ENCODE data around the gene TMEM132C. TPM values are rescaled to one million over a fixed set of nuclear protein-coding genes. Genes with fewer than 3 reads are reported as not detected.
"Not testable (repeated sequence)": the region's sequence is repeated elsewhere in the genome, so short reads cannot be mapped to it uniquely, and the experiment has no call there.

TMEM132C gene
- total RNA-seq, 1 experiment from 2014 or later = not detected

DNA sequence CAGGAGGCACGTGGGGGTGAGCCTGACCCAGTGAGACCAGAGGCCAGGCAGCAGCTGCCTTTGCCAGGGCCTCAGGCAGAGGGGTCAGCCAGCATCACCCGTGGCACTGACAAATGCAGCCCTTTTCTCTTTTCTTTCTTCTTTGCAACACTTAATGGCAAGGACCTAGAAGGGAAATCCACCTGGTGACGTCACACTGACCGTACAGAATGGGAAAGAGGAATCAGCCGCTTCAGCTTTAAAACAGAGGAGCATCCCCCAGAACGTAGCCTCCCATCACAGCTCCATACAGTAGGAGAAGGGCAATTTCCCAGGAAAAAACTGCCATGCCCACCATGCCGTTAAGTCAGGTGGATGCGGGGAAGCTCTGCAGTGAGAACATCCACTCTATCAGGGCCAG is 328.6 kb downstream of the TMEM132C start:
- Histone ChIP-seq H3F3A (ENCODE audit: low read length, unreplicated experiment) (no peaks in the 10 kb centered on the region), H3K9me3 (ENCODE audit: low read length) (no peaks in the 10 kb centered on the region), H3K9me2 (replicated peaks; ENCODE audit: low read length) (no peaks in the 10 kb centered on the region), H4K20me1 (ENCODE audit: low read length) (no peaks in the 10 kb centered on the region), H3K79me2 (ENCODE audit: low read length) (no peaks in the 10 kb centered on the region), H3K4me2 (ENCODE audit: low read length) (no peak overlapping the region), H3K27me3 (ENCODE audit: low read length) (peaks cover 46% of the 10 kb centered on the region), H3K9ac (ENCODE audit: low read length) (no peak overlapping the region), H2AFZ (ENCODE audit: low read length) (no peak overlapping the region), H3K27ac (ENCODE audit: low read length) (no peak overlapping the region), H3K4me3 (ENCODE audit: low read length) (no peak overlapping the region), H3K4me1 (ENCODE audit: insufficient read depth, low read length) (no peaks in the 10 kb centered on the region), H3K36me3 (ENCODE audit: low read depth, low read length) (no peaks in the 10 kb centered on the region)
- TF ChIP-seq, protein P1, sequence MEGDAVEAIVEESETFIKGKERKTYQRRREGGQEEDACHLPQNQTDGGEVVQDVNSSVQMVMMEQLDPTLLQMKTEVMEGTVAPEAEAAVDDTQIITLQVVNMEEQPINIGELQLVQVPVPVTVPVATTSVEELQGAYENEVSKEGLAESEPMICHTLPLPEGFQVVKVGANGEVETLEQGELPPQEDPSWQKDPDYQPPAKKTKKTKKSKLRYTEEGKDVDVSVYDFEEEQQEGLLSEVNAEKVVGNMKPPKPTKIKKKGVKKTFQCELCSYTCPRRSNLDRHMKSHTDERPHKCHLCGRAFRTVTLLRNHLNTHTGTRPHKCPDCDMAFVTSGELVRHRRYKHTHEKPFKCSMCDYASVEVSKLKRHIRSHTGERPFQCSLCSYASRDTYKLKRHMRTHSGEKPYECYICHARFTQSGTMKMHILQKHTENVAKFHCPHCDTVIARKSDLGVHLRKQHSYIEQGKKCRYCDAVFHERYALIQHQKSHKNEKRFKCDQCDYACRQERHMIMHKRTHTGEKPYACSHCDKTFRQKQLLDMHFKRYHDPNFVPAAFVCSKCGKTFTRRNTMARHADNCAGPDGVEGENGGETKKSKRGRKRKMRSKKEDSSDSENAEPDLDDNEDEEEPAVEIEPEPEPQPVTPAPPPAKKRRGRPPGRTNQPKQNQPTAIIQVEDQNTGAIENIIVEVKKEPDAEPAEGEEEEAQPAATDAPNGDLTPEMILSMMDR (conservative IDR thresholded peaks at IDR 0.05; ENCODE audit: low read depth, low read length) = no peak
- no peak for TF ChIP-seq EZH2phosphoT487 (IDR thresholded peaks at IDR 0.05; ENCODE audit: borderline replicate concordance, low read length)
- no peak for TF ChIP-seq EZH2 (IDR thresholded peaks at IDR 0.05; ENCODE audit: low read length, unreplicated experiment)
- ChIA-PET CTCF (no interaction called here), POLR2A (ENCODE audit: unreplicated experiment) (no interaction called here)
- BruUV-seq (replicated peaks) = no TSS peak
- intact Hi-C loops (cut with micrococcal nuclease) = no loop called here
- DNase-seq = no peak
- no peak for ATAC-seq

DNA sequence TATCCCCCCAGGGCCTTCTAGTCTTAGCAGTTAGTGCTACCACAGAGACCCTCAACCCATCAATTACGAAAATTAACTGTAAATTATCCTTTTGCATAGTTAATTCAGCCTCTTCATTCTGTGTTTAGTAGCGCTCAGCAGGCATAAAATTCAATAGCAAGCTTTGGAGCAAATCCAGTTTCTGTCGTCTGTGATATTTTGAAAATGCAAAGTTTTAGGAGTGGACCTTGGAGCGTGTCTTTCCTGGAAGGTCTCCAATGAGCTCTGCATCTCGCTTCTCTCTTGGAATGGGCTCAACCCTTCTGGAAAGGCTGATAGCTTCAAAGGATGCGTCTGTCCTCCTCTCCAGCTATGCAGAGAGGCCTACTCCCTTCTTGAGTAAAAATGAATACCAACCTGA is 333.9 kb downstream of the TMEM132C start:
- Histone ChIP-seq H3K4me2 (ENCODE audit: low read length) (no peak overlapping the region), H3K36me3 (ENCODE audit: low read depth, low read length) (no peaks in the 10 kb centered on the region), H3F3A (ENCODE audit: low read length, unreplicated experiment) (no peaks in the 10 kb centered on the region), H3K4me1 (ENCODE audit: insufficient read depth, low read length) (no peaks in the 10 kb centered on the region), H3K9me3 (ENCODE audit: low read length) (no peaks in the 10 kb centered on the region), H3K27me3 (ENCODE audit: low read length) (peaks cover 29% of the 10 kb centered on the region), H3K79me2 (ENCODE audit: low read length) (no peaks in the 10 kb centered on the region), H3K27ac (ENCODE audit: low read length) (no peak overlapping the region), H3K9me2 (replicated peaks; ENCODE audit: low read length) (no peaks in the 10 kb centered on the region), H3K4me3 (ENCODE audit: low read length) (no peak overlapping the region), H2AFZ (ENCODE audit: low read length) (no peak overlapping the region), H4K20me1 (ENCODE audit: low read length) (no peaks in the 10 kb centered on the region), H3K9ac (ENCODE audit: low read length) (no peak overlapping the region)
- DNase-seq (no peak), ATAC-seq (no peak)
- TF ChIP-seq, protein P1 (conservative IDR thresholded peaks at IDR 0.05; ENCODE audit: low read depth, low read length) = no peak
- no peak for TF ChIP-seq EZH2 (IDR thresholded peaks at IDR 0.05; ENCODE audit: low read length, unreplicated experiment)
- TF ChIP-seq EZH2phosphoT487 (IDR thresholded peaks at IDR 0.05; ENCODE audit: borderline replicate concordance, low read length) = no peak
- POLR2A ChIA-PET (ENCODE audit: unreplicated experiment) = no interaction called here
- intact Hi-C loops (cut with micrococcal nuclease) = no loop called here
- BruUV-seq (replicated peaks) = no TSS peak
- CTCF ChIA-PET = no interaction called here

DNA sequence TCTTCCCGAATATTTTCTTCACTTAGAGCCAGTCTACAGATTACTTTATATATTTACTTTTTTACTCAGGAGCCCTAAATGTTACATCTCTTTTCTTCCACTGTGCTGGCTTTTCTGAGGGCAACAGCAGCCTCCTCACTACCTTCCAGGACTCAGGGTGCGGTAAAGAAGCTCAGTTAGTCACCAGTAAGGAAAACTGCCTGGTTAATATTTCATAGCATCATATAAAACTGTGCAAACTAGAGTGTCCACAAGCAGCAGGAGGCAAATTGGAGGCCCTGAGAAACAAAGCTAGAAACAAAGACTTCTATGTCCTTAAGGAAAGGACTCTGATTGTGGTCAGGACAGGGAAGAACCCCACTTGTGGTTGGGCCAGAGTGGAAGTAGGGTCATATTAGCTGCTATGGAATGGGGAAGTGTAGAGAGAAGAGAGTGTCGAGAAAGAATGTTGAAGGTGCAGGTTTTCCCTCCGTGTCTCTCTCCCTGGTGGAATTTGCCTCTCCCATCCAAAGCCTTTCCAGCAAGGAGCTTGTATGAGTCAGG is 336.7 kb downstream of the TMEM132C start:
- ATAC-seq = no peak
- ChIA-PET CTCF (no interaction called here), POLR2A (ENCODE audit: unreplicated experiment) (no interaction called here)

DNA sequence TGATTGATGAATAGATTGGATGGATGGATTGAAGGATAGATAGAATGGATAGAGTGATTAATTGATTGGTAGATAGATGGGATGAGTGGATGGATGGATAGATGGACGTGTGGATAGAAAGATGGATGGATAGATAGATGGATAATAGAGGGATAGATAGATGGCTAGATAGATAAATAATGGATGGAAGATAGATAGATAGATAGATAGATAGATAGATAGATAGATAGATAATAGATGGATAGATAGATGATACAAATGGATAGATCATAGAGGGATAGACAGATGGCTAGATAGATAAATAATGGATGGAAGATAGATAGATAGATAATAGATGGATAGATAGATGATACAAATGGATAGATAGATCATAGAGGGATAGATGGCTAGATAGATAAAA is 337.2 kb downstream of the TMEM132C start:
- CTCF ChIA-PET; H3K9me3 ChIP-seq (ENCODE audit: low read length): not testable (repeated sequence)

More for the DNA sequence above, 336.7 kb downstream of the TMEM132C start:
- no peak for DNase-seq
- Histone ChIP-seq H3K27me3 (ENCODE audit: low read length) (peaks cover 20% of the 10 kb centered on the region), H3K79me2 (ENCODE audit: low read length) (no peaks in the 10 kb centered on the region), H4K20me1 (ENCODE audit: low read length) (no peaks in the 10 kb centered on the region), H3K4me3 (ENCODE audit: low read length) (no peak overlapping the region), H3F3A (ENCODE audit: low read length, unreplicated experiment) (no peaks in the 10 kb centered on the region), H3K27ac (ENCODE audit: low read length) (no peak overlapping the region), H3K36me3 (ENCODE audit: low read depth, low read length) (no peaks in the 10 kb centered on the region), H3K9me3 (ENCODE audit: low read length) (no peaks in the 10 kb centered on the region), H3K4me1 (ENCODE audit: insufficient read depth, low read length) (no peaks in the 10 kb centered on the region), H3K9me2 (replicated peaks; ENCODE audit: low read length) (no peaks in the 10 kb centered on the region), H3K9ac (ENCODE audit: low read length) (no peak overlapping the region), H3K4me2 (ENCODE audit: low read length) (no peak overlapping the region), H2AFZ (ENCODE audit: low read length) (no peak overlapping the region)
- no TSS peak for BruUV-seq (replicated peaks)
- TF ChIP-seq EZH2phosphoT487 (IDR thresholded peaks at IDR 0.05; ENCODE audit: borderline replicate concordance, low read length) = no peak
- TF ChIP-seq, protein P1 (conservative IDR thresholded peaks at IDR 0.05; ENCODE audit: low read depth, low read length) = no peak
- TF ChIP-seq EZH2 (IDR thresholded peaks at IDR 0.05; ENCODE audit: low read length, unreplicated experiment) = no peak
- intact Hi-C loops (cut with micrococcal nuclease) = no loop called here

More for the DNA sequence above, 337.2 kb downstream of the TMEM132C start:
- intact Hi-C loops (cut with micrococcal nuclease); H3K9ac ChIP-seq (ENCODE audit: low read length); H3K4me1 ChIP-seq (ENCODE audit: insufficient read depth, low read length); POLR2A ChIA-PET (ENCODE audit: unreplicated experiment); H3K4me2 ChIP-seq (ENCODE audit: low read length); BruUV-seq (replicated peaks); ATAC-seq; H3F3A ChIP-seq (ENCODE audit: low read length, unreplicated experiment); DNase-seq; H3K79me2 ChIP-seq (ENCODE audit: low read length); H3K36me3 ChIP-seq (ENCODE audit: low read depth, low read length); H3K4me3 ChIP-seq (ENCODE audit: low read length); H2AFZ ChIP-seq (ENCODE audit: low read length); H3K9me2 ChIP-seq (replicated peaks; ENCODE audit: low read length); H4K20me1 ChIP-seq (ENCODE audit: low read length); H3K27ac ChIP-seq (ENCODE audit: low read length): not testable (repeated sequence)
- H3K27me3 ChIP-seq (ENCODE audit: low read length) = peaks cover 17% of the 10 kb centered on the region
